GM23338 (cell line): ENCODE data around the gene CXADR. TPM values are rescaled to one million over a fixed set of nuclear protein-coding genes. Genes with fewer than 3 reads are reported as not detected.
A peak's percentile ranks its signal among the peaks of the same experiment; 100 is the strongest.

Experiments used
- ATAC-seq: fragments of 200-7000 bp; cut with Tn5 transposase; 3 replicates; pipeline ENCODE4 v1.9.1; 2020
- DNase-seq: peaks from one replicate; pipeline ENCODE4 v3.0.0-alpha.2; 2015; ENCODE audit warnings: low spot score
- H2AFZ ChIP-seq: fragments of 200-600 bp; sonication (generic); 2 replicates; pipeline ENCODE4 v1.8.0; 2016; ENCODE audit warnings: antibody characterized with exemption, mild to moderate bottlenecking, moderate library complexity
- H3F3A ChIP-seq: fragments of 200-600 bp; sonication (generic); replicated peaks from 2 replicates; pipeline ENCODE4 v1.8.0; 2017; ENCODE audit warnings: antibody characterized with exemption, mixed run types, low read depth
- H3K27ac ChIP-seq: fragments of 200-600 bp; sonication (generic); 2 replicates; pipeline ENCODE4 v1.6.1; 2016; ENCODE audit warnings: low read depth
- H3K27me3 ChIP-seq: fragments of 200-600 bp; sonication (generic); 2 replicates; pipeline ENCODE4 v1.8.0; 2016; ENCODE audit warnings: mild to moderate bottlenecking, mixed run types, moderate library complexity; ENCODE audit not compliant: insufficient read depth
- H3K36me3 ChIP-seq: fragments of 200-600 bp; sonication (generic); 2 replicates; pipeline ENCODE4 v1.8.0; 2016; ENCODE audit warnings: mild to moderate bottlenecking; ENCODE audit not compliant: insufficient read depth
- H3K4me1 ChIP-seq: fragments of 200-600 bp; sonication (generic); 2 replicates; pipeline ENCODE4 v1.8.0; 2016; ENCODE audit warnings: mild to moderate bottlenecking, moderate library complexity; ENCODE audit not compliant: insufficient read depth
- H3K4me2 ChIP-seq: fragments of 200-600 bp; sonication (generic); 2 replicates; pipeline ENCODE4 v1.7.1; 2017; ENCODE audit warnings: mixed run types
- H3K4me3 ChIP-seq: fragments of 200-600 bp; sonication (generic); 2 replicates; pipeline ENCODE4 v1.6.1; 2016; ENCODE audit warnings: mixed run types
- H3K79me2 ChIP-seq: fragments of 200-600 bp; sonication (generic); replicated peaks from 2 replicates; pipeline ENCODE4 v1.8.0; 2017; ENCODE audit warnings: mild to moderate bottlenecking; ENCODE audit not compliant: insufficient read depth
- H3K9me2 ChIP-seq: fragments of 200-600 bp; sonication (generic); 2 replicates; pipeline ENCODE4 v1.8.0; 2017; ENCODE audit not compliant: insufficient read depth
- H4K20me1 ChIP-seq: fragments of 200-600 bp; sonication (generic); replicated peaks from 2 replicates; pipeline ENCODE4 v1.8.0; 2017; ENCODE audit warnings: mild to moderate bottlenecking; ENCODE audit not compliant: insufficient read depth
- H3K27ac Mint-ChIP-seq: 2 replicates; pipeline ENCODE4 v1.8.0; 2020; ENCODE audit warnings: inconsistent platforms, mild to moderate bottlenecking, moderate library complexity, mixed read lengths
- H3K27me3 Mint-ChIP-seq: 3 replicates; pipeline ENCODE4 v1.8.0; 2022; ENCODE audit warnings: low read depth, mild to moderate bottlenecking, moderate library complexity, mixed read lengths, inconsistent platforms; ENCODE audit not compliant: insufficient read depth, poor library complexity
- H3K36me3 Mint-ChIP-seq: 3 replicates; pipeline ENCODE4 v1.8.0; 2021; ENCODE audit warnings: low read depth, mild to moderate bottlenecking, inconsistent platforms, moderate library complexity, mixed read lengths
- H3K4me1 Mint-ChIP-seq: 3 replicates; pipeline ENCODE4 v1.8.0; 2020; ENCODE audit warnings: mild to moderate bottlenecking, inconsistent platforms, mixed read lengths
- H3K4me3 Mint-ChIP-seq: 3 replicates; pipeline ENCODE4 v1.8.0; 2021; ENCODE audit warnings: moderate library complexity, mild to moderate bottlenecking, inconsistent platforms, mixed read lengths
- H3K9me3 Mint-ChIP-seq: 3 replicates; pipeline ENCODE4 v1.8.0; 2020; ENCODE audit warnings: moderate library complexity, mild to moderate bottlenecking, inconsistent platforms, mixed read lengths
- CREB1 ChIP-seq: fragments of 250-450 bp; sonication (Bioruptor Pico); IDR thresholded peaks from 2 replicates; pipeline ENCODE4 v1.5.0; 2020; ENCODE audit warnings: low read depth, mild to moderate bottlenecking, moderate library complexity
- JUNB ChIP-seq: IDR thresholded peaks from one replicate; pipeline ENCODE4 v1.6.1; 2016; ENCODE audit warnings: antibody characterized with exemption; ENCODE audit not compliant: unreplicated experiment
- ZNF462 ChIP-seq: fragments of 250-450 bp; sonication (Bioruptor Pico); IDR thresholded peaks from 2 replicates; pipeline ENCODE4 v1.5.0; 2020; ENCODE audit warnings: mild to moderate bottlenecking, moderate library complexity
- polyA plus RNA-seq: library from polyadenylated mRNA; unstranded; fragments of >200 nt; fragmentation: Nextera tagmentation; extraction: Ambion mirVana; gene quantifications from 2 replicates; pipeline ENCODE4 v1.2.1, GENCODE V29; 2016
- total RNA-seq: library from RNA; depleted of rRNA; stranded (reverse); fragments of >200 nt; shearing (Covaris generic); gene quantifications from 2 replicates; pipeline ENCODE4 v1.2.3, GENCODE V29; 2014

Gene CXADR
- total and polyA plus RNA-seq, 2 experiments from 2014 or later = 126 to 207 TPM

- no peak for TF ChIP-seq CREB1 (CRISPR knock-in tag)
- TF ChIP-seq JUNB = no peak
- TF ChIP-seq ZNF462 (CRISPR knock-in tag) = no peak
- Histone ChIP-seq H3K4me1 (peaks cover 51% of the 10 kb centered on the region), H3K36me3 (no peaks in the 10 kb centered on the region), H4K20me1 (peaks cover 82% of the 10 kb centered on the region), H3K4me3 (no peak overlapping the region), H3K4me2 (no peak overlapping the region), H2AFZ (no peak overlapping the region), H3K27me3 (no peaks in the 10 kb centered on the region), H3F3A (no peaks in the 10 kb centered on the region), H3K79me2 (peaks cover 99% of the 10 kb centered on the region), H3K27ac (no peak overlapping the region), H3K9me2 (no peaks in the 10 kb centered on the region)
- H3K9me3 Mint-ChIP-seq = no peaks in the 10 kb centered on the region
- peaks cover 42% of the 10 kb centered on the region for H3K36me3 Mint-ChIP-seq
- no peak for ATAC-seq
- no peak for DNase-seq
- no peak overlapping the region for H3K4me3 Mint-ChIP-seq
- H3K27ac Mint-ChIP-seq = 0 out of 2 replicates have a peak overlapping the region, but pooled peaks have one; percentile 1
- H3K4me1 Mint-ChIP-seq = peaks cover 54% of the 10 kb centered on the region
- H3K27me3 Mint-ChIP-seq = peaks cover 6% of the 10 kb centered on the region
Observed at GRCh38 chr21:17536381-17536780, 23.5 kb downstream of the CXADR start.

GRCh38 chr21:17537299-17537698, 24.5 kb downstream of the CXADR start:
- TF ChIP-seq CREB1 (CRISPR knock-in tag) = no peak
- Histone ChIP-seq H3F3A (no peaks in the 10 kb centered on the region), H3K27me3 (no peaks in the 10 kb centered on the region), H3K27ac (no peak overlapping the region), H3K9me2 (no peaks in the 10 kb centered on the region), H3K4me2 (no peak overlapping the region), H3K79me2 (peaks cover 99% of the 10 kb centered on the region), H3K4me1 (peaks cover 52% of the 10 kb centered on the region), H3K4me3 (no peak overlapping the region), H4K20me1 (peaks cover 82% of the 10 kb centered on the region), H3K36me3 (no peaks in the 10 kb centered on the region), H2AFZ (no peak overlapping the region)
- ATAC-seq = no peak
- DNase-seq = no peak
- no peak overlapping the region for H3K4me3 Mint-ChIP-seq
- H3K9me3 Mint-ChIP-seq = no peaks in the 10 kb centered on the region
- peaks cover 56% of the 10 kb centered on the region for H3K4me1 Mint-ChIP-seq
- H3K27me3 Mint-ChIP-seq = peaks cover 6% of the 10 kb centered on the region
- no peak overlapping the region; the same call in 1 of the 2 replicates for H3K27ac Mint-ChIP-seq
- peaks cover 44% of the 10 kb centered on the region for H3K36me3 Mint-ChIP-seq
